Measurements from ENCODE around the gene KIF13A. TPM values are rescaled to one million over a fixed set of nuclear protein-coding genes. Genes with fewer than 3 reads are reported as not detected.

Gene KIF13A
- total and polyA plus RNA-seq, 9 of the 15 experiments (the other 6 are each of a cell fraction or from before 2014, with no cell fraction given) = 3.6 to 44.3 (median 29.7) TPM

DNA sequence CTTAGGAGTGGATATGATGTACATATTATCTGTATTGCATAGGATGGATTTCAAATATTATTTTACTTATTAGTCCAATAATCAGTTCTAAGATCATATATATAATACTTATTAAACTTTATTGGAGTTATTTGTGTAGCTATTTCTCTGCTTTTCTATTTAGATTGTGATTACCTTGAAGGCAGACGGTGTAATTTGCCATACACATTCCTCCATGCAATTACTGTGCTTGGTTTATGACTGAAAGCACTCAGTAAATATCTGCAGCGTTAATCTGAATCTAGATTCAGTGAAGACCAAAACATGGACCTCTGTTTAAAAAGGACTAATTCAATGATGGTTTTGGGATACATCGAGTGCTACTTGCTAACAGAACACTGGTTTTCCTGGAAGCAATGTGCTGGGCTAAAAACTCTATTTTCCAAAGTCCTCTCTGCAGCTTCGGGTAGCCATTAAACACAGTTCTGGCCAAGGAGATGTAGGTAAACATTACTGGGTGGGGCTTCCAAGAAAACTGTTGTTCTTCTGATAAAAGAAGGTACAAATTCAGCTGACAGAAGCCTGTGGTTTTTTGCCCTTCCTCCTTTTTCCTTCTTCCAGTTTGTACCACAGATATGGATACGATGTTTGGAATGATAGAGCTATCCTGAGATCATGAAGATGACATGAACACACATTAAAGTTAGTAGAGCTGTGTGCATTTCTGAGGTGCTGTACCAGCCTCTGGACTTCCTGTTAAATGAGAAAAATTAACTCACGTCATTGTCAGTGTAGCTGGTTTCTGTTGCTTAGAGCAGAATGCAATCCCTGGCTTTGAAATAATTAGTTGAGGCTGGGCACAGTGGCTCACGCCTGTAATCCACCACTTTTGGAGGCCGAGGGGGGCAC is 144.3 kb downstream of the KIF13A start (continued):
- TF ChIP-seq XRCC5 (IDR thresholded peaks at IDR 0.05; ENCODE audit: low read depth, low read length) = no peak
- TF ChIP-seq NCOA6 (IDR thresholded peaks at IDR 0.05) = peak; percentile 53
- TF ChIP-seq MECOM (CRISPR knock-in tag; IDR thresholded peaks at IDR 0.05) = no peak
- peak in 1 of 2 experiments; percentile 85; a peak in 2 of 4 replicates for TF ChIP-seq RCOR1 (IDR thresholded peaks at IDR 0.05; ENCODE audit: borderline replicate concordance in 1 of 2, low read depth in 2 of 2, low read length in 2 of 2)
- TF ChIP-seq, protein P1, sequence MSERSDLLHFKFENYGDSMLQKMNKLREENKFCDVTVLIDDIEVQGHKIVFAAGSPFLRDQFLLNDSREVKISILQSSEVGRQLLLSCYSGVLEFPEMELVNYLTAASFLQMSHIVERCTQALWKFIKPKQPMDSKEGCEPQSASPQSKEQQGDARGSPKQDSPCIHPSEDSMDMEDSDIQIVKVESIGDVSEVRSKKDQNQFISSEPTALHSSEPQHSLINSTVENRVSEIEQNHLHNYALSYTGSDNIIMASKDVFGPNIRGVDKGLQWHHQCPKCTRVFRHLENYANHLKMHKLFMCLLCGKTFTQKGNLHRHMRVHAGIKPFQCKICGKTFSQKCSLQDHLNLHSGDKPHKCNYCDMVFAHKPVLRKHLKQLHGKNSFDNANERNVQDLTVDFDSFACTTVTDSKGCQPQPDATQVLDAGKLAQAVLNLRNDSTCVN (CRISPR knock-in tag; IDR thresholded peaks at IDR 0.05) = no peak
- TF ChIP-seq, protein P2, sequence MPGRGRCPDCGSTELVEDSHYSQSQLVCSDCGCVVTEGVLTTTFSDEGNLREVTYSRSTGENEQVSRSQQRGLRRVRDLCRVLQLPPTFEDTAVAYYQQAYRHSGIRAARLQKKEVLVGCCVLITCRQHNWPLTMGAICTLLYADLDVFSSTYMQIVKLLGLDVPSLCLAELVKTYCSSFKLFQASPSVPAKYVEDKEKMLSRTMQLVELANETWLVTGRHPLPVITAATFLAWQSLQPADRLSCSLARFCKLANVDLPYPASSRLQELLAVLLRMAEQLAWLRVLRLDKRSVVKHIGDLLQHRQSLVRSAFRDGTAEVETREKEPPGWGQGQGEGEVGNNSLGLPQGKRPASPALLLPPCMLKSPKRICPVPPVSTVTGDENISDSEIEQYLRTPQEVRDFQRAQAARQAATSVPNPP (IDR thresholded peaks at IDR 0.05; ENCODE audit: borderline replicate concordance, insufficient read depth, insufficient read length) = no peak
- TF ChIP-seq, protein P3, sequence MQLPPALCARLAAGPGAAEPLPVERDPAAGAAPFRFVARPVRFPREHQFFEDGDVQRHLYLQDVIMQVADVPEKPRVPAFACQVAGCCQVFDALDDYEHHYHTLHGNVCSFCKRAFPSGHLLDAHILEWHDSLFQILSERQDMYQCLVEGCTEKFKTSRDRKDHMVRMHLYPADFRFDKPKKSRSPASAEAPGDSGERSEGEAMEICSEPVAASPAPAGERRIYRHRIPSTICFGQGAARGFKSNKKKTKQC (CRISPR knock-in tag; IDR thresholded peaks at IDR 0.05) = no peak
- TF ChIP-seq, protein P4, sequence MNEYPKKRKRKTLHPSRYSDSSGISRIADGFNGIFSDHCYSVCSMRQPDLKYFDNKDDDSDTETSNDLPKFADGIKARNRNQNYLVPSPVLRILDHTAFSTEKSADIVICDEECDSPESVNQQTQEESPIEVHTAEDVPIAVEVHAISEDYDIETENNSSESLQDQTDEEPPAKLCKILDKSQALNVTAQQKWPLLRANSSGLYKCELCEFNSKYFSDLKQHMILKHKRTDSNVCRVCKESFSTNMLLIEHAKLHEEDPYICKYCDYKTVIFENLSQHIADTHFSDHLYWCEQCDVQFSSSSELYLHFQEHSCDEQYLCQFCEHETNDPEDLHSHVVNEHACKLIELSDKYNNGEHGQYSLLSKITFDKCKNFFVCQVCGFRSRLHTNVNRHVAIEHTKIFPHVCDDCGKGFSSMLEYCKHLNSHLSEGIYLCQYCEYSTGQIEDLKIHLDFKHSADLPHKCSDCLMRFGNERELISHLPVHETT (CRISPR knock-in tag; conservative IDR thresholded peaks at IDR 0.05 in 1 of 2, IDR thresholded peaks at IDR 0.05 in 1 of 2) = no peak; a peak in 1 of 4 replicates
- TF ChIP-seq ARID1B (IDR thresholded peaks at IDR 0.05) = peak; percentile 88
- TF ChIP-seq ZZZ3 (IDR thresholded peaks at IDR 0.05) = no peak
- no peak for TF ChIP-seq SRSF7 (optimal IDR thresholded peaks at IDR 0.05; ENCODE audit: low read depth, low read length)
- TF ChIP-seq, protein P5, sequence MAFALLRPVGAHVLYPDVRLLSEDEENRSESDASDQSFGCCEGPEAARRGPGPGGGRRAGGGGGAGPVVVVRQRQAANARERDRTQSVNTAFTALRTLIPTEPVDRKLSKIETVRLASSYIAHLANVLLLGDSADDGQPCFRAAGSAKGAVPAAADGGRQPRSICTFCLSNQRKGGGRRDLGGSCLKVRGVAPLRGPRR (CRISPR knock-in tag; IDR thresholded peaks at IDR 0.05) = no peak
- peak; percentile 55; the same call in 1 of the 2 replicates for TF ChIP-seq GABPA (tag; conservative IDR thresholded peaks at IDR 0.05; ENCODE audit: low read depth)
- TF ChIP-seq ARNT (IDR thresholded peaks at IDR 0.05) = peak in 1 of 2 experiments; percentile 29; a peak in 2 of 4 replicates
- TF ChIP-seq, protein P6, sequence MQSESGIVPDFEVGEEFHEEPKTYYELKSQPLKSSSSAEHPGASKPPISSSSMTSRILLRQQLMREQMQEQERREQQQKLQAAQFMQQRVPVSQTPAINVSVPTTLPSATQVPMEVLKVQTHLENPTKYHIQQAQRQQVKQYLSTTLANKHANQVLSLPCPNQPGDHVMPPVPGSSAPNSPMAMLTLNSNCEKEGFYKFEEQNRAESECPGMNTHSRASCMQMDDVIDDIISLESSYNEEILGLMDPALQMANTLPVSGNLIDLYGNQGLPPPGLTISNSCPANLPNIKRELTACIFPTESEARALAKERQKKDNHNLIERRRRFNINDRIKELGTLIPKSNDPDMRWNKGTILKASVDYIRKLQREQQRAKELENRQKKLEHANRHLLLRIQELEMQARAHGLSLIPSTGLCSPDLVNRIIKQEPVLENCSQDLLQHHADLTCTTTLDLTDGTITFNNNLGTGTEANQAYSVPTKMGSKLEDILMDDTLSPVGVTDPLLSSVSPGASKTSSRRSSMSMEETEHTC (IDR thresholded peaks at IDR 0.05) = no peak
- TF ChIP-seq, protein P7, sequence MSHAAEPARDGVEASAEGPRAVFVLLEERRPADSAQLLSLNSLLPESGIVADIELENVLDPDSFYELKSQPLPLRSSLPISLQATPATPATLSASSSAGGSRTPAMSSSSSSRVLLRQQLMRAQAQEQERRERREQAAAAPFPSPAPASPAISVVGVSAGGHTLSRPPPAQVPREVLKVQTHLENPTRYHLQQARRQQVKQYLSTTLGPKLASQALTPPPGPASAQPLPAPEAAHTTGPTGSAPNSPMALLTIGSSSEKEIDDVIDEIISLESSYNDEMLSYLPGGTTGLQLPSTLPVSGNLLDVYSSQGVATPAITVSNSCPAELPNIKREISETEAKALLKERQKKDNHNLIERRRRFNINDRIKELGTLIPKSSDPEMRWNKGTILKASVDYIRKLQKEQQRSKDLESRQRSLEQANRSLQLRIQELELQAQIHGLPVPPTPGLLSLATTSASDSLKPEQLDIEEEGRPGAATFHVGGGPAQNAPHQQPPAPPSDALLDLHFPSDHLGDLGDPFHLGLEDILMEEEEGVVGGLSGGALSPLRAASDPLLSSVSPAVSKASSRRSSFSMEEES (CRISPR knock-in tag; IDR thresholded peaks at IDR 0.05) = no peak
